ENCODE data around the gene ST6GAL1. TPM values are rescaled to one million over a fixed set of nuclear protein-coding genes. Genes with fewer than 3 reads are reported as not detected.

Gene ST6GAL1
- total RNA-seq, 1 donor from 2014 or later, result 156 TPM

DNA sequence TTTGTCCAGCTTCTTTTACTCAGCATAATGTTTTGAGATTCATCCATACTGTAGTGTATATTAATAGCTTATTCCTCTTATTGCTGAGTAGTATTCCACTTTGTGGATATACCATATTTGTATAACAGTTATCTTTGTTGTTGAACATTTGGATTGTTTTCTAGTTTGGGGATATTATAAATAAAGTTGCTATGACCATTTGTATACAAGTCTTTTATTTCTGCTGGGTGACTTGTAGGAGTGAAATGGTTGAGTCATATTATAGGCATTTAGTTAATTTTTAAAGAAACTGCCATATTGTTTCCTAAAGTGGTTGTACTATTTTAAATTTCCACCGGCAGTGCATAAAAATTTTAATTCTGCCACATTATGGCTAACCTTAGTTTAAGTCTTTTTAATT, 155.6 kb downstream of the ST6GAL1 start:
- Mint-ChIP-seq H3K27me3 (ENCODE audit: unreplicated experiment) (no peaks in the 10 kb centered on the region), H3K36me3 (ENCODE audit: unreplicated experiment) (peaks cover 12% of the 10 kb centered on the region), H3K27ac (ENCODE audit: unreplicated experiment) (no peak overlapping the region), H3K4me1 (ENCODE audit: low read depth, unreplicated experiment) (no peaks in the 10 kb centered on the region), H3K4me3 (ENCODE audit: unreplicated experiment) (no peak overlapping the region), H3K9me3 (ENCODE audit: unreplicated experiment) (peaks cover 4% of the 10 kb centered on the region)
- TF ChIP-seq, protein P1, sequence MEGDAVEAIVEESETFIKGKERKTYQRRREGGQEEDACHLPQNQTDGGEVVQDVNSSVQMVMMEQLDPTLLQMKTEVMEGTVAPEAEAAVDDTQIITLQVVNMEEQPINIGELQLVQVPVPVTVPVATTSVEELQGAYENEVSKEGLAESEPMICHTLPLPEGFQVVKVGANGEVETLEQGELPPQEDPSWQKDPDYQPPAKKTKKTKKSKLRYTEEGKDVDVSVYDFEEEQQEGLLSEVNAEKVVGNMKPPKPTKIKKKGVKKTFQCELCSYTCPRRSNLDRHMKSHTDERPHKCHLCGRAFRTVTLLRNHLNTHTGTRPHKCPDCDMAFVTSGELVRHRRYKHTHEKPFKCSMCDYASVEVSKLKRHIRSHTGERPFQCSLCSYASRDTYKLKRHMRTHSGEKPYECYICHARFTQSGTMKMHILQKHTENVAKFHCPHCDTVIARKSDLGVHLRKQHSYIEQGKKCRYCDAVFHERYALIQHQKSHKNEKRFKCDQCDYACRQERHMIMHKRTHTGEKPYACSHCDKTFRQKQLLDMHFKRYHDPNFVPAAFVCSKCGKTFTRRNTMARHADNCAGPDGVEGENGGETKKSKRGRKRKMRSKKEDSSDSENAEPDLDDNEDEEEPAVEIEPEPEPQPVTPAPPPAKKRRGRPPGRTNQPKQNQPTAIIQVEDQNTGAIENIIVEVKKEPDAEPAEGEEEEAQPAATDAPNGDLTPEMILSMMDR (IDR thresholded peaks at IDR 0.05; ENCODE audit: partially characterized antibody, unreplicated experiment), result no peak
- no peak for DNase-seq

DNA sequence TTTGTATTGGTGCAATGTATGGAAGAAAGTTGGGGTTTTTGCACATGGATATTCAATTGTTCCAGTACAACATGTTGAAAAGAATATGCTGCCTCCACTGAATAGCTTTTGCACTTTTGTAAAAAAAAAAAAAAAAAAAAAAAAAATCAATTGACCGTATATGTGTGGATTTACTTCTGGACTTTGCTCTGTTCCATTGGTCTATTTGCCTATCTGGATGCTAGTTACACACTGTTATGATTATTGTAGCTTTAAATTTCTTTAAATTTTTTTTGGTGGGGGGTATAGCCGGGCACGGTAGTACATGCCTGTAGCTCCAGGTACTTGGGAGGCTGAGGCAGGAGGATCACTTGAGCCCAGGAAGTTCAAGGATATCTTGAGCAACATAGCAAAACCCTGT, 156.5 kb downstream of the ST6GAL1 start:
- DNase-seq, result no peak
- H3K9me3 Mint-ChIP-seq (ENCODE audit: unreplicated experiment), result peaks cover 4% of the 10 kb centered on the region
- H3K27ac Mint-ChIP-seq (ENCODE audit: unreplicated experiment), result no peak overlapping the region
- H3K36me3 Mint-ChIP-seq (ENCODE audit: unreplicated experiment), result peaks cover 12% of the 10 kb centered on the region
- H3K4me3 Mint-ChIP-seq (ENCODE audit: unreplicated experiment), result no peak overlapping the region
- H3K4me1 Mint-ChIP-seq (ENCODE audit: low read depth, unreplicated experiment), result no peaks in the 10 kb centered on the region
- TF ChIP-seq, protein P1 (IDR thresholded peaks at IDR 0.05; ENCODE audit: partially characterized antibody, unreplicated experiment), result no peak
- no peaks in the 10 kb centered on the region for H3K27me3 Mint-ChIP-seq (ENCODE audit: unreplicated experiment)

DNA sequence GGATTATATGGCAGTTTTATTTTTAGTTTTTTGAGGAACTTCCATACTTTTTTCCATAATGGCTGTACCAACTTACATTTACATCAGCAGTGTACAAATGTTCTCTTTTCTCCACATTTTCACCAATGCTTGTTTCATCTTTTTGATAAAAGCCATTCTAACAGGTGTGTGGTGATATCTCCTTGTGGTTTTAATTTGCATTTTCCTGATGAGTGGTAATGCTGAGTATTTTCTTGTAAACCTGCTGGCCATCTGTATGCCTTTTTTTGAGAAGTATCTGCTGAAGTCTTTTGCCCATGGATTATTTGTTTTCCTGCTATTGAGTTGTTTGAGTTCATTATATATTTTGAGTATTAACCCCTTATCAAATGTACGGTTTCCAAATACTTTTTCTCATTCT, 158.4 kb downstream of the ST6GAL1 start:
- Mint-ChIP-seq H3K4me3 (ENCODE audit: unreplicated experiment) (no peak overlapping the region), H3K27ac (ENCODE audit: unreplicated experiment) (no peak overlapping the region), H3K4me1 (ENCODE audit: low read depth, unreplicated experiment) (no peaks in the 10 kb centered on the region), H3K27me3 (ENCODE audit: unreplicated experiment) (no peaks in the 10 kb centered on the region), H3K36me3 (ENCODE audit: unreplicated experiment) (peaks cover 16% of the 10 kb centered on the region), H3K9me3 (ENCODE audit: unreplicated experiment) (peaks cover 4% of the 10 kb centered on the region)
- no peak for DNase-seq
- TF ChIP-seq, protein P1 (IDR thresholded peaks at IDR 0.05; ENCODE audit: partially characterized antibody, unreplicated experiment), result no peak

DNA sequence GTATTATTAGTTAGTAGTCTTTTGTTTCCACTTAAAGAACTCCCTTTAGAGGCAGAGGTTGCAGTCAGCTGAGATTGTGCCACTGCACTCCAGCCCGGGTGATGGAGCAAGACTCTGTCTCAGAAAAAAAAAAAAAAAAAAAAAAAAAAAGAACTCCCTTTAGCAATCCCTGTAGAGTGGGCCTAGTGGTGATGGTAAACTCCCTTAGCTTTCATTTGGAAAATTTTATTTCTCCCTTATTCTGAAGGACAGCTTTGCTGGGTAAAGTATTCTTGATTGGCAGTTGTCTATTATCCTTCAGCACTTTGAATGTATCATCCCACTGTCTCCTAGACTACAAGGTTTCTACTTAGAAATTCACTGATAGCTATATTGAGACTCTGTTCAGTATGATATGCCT, 163.0 kb downstream of the ST6GAL1 start:
- Mint-ChIP-seq H3K4me1 (ENCODE audit: low read depth, unreplicated experiment) (no peaks in the 10 kb centered on the region), H3K27me3 (ENCODE audit: unreplicated experiment) (no peaks in the 10 kb centered on the region), H3K9me3 (ENCODE audit: unreplicated experiment) (peaks cover 9% of the 10 kb centered on the region), H3K36me3 (ENCODE audit: unreplicated experiment) (peaks cover 35% of the 10 kb centered on the region), H3K27ac (ENCODE audit: unreplicated experiment) (no peak overlapping the region), H3K4me3 (ENCODE audit: unreplicated experiment) (no peak overlapping the region)
- TF ChIP-seq, protein P1 (IDR thresholded peaks at IDR 0.05; ENCODE audit: partially characterized antibody, unreplicated experiment), result no peak
- no peak for DNase-seq

DNA sequence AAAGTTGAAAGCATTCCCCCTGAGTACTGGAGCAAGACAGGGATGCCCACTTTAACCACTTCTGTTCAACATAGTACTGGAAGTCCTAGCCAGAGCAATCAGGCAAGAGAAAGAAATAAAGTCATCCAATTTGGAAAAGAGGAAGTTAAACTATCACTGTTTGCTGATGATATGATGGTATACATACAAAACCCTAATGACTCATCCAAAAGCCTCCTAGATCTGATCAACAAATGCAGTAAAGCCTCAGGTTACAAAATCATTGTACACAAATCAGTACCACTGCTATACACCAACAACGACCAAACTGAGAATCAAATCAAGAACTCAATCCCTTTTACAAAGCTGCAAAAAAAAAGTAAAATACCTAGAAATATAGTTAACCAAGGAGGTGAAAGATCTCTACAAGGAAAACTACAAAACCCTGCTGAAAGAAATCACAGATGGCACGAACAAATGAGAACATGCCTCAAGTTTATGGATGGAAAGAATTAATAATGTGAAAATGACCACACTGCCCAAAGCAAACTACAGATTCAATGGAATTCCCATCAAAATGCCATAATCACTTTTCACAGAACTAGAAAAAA, 168.7 kb downstream of the ST6GAL1 start:
- no peak for DNase-seq
- no peaks in the 10 kb centered on the region for H3K4me1 Mint-ChIP-seq (ENCODE audit: low read depth, unreplicated experiment)
- peaks cover 2% of the 10 kb centered on the region for H3K27me3 Mint-ChIP-seq (ENCODE audit: unreplicated experiment)
- H3K36me3 Mint-ChIP-seq (ENCODE audit: unreplicated experiment), result peaks cover 27% of the 10 kb centered on the region
- TF ChIP-seq, protein P1 (IDR thresholded peaks at IDR 0.05; ENCODE audit: partially characterized antibody, unreplicated experiment), result no peak
- H3K27ac Mint-ChIP-seq (ENCODE audit: unreplicated experiment), result no peak overlapping the region
- H3K9me3 Mint-ChIP-seq (ENCODE audit: unreplicated experiment), result peaks cover 5% of the 10 kb centered on the region
- no peak overlapping the region for H3K4me3 Mint-ChIP-seq (ENCODE audit: unreplicated experiment)
